ACC112 (cell line): Measurements from ENCODE around the gene ZNF746.

ENCODE experiments used
- H2AFZ ChIP-seq: fragments of 200-600 bp; sonication (generic); one replicate; pipeline ENCODE4 v1.6.0; 2017; ENCODE audit warnings: antibody characterized with exemption, low read length; ENCODE audit not compliant: unreplicated experiment
- H3K27ac ChIP-seq: fragments of 200-600 bp; sonication (generic); 2 replicates; pipeline ENCODE4 v1.5.1; 2014; ENCODE audit warnings: low read depth, mild to moderate bottlenecking, antibody characterized with exemption, low read length, moderate library complexity
- H3K27me3 ChIP-seq: fragments of 200-600 bp; sonication (generic); 2 replicates; pipeline ENCODE4 v1.6.1; 2014; ENCODE audit warnings: mild to moderate bottlenecking, antibody characterized with exemption, low read length, moderate library complexity, mixed read lengths; ENCODE audit not compliant: insufficient read depth
- H3K36me3 ChIP-seq: fragments of 200-600 bp; sonication (generic); 2 replicates; pipeline ENCODE4 v1.6.1; 2016; ENCODE audit warnings: mild to moderate bottlenecking, antibody characterized with exemption, low read length, moderate library complexity, mixed read lengths; ENCODE audit not compliant: insufficient read depth
- H3K4me1 ChIP-seq: fragments of 200-600 bp; sonication (generic); one replicate; pipeline ENCODE4 v1.6.1; 2016; ENCODE audit warnings: low read length, mixed read lengths; ENCODE audit not compliant: insufficient read depth, unreplicated experiment, control insufficient read depth
- H3K4me3 ChIP-seq: fragments of 200-600 bp; sonication (generic); 2 replicates; pipeline ENCODE4 v1.5.1; 2014; ENCODE audit warnings: mild to moderate bottlenecking, low read depth, low read length
- H3K79me2 ChIP-seq: fragments of 200-600 bp; sonication (generic); one replicate; pipeline ENCODE4 v1.6.0; 2016; ENCODE audit warnings: low read length; ENCODE audit not compliant: control insufficient read depth, unreplicated experiment, insufficient read depth

ZNF746 gene

GRCh38 chr7:149497467-149498261 lies at the start of gene ZNF746:
TSS of gene ZNF746 (minus strand) at chr7:149497809. CDS start at chr7:149497536, 273 bp downstream.
- peaks cover 7% of the 10 kb centered on the region; the same call in 1 of the 2 replicates for H3K36me3 ChIP-seq

GRCh38 chr7:149547126-149547525 lies 49.5 kb upstream of the ZNF746 start:
- Histone ChIP-seq H3K27ac (no peak overlapping the region), H3K36me3 (peaks cover 57% of the 10 kb centered on the region), H3K4me3 (no peak overlapping the region)

More at GRCh38 chr7:149497467-149498261, at the start of gene ZNF746:
- Histone ChIP-seq H3K27me3 (0 out of 2 replicates have a peak, but pooled peaks cover 8% of the 10 kb centered on the region), H3K4me1 (peaks cover 15% of the 10 kb centered on the region), H3K27ac (peak within 1 kb of the TSS; percentile 60; the same call in 1 of the 2 replicates), H3K79me2 (peaks cover 28% of the 10 kb centered on the region), H2AFZ (peak within 1 kb of the TSS; percentile 96), H3K4me3 (peak within 1 kb of the TSS; percentile 98)

GRCh38 chr7:149546331-149546730 lies 48.7 kb upstream of the ZNF746 start:
- Histone ChIP-seq H3K79me2 (no peaks in the 10 kb centered on the region), H3K27ac (no peak overlapping the region), H3K36me3 (peaks cover 54% of the 10 kb centered on the region), H3K27me3 (no peaks in the 10 kb centered on the region), H2AFZ (no peak overlapping the region), H3K4me3 (no peak overlapping the region), H3K4me1 (no peaks in the 10 kb centered on the region)

More at GRCh38 chr7:149547126-149547525, 49.5 kb upstream of the ZNF746 start:
- H2AFZ ChIP-seq: no peak overlapping the region
- H3K27me3 ChIP-seq: no peaks in the 10 kb centered on the region
- H3K4me1 ChIP-seq: no peaks in the 10 kb centered on the region
- H3K79me2 ChIP-seq: no peaks in the 10 kb centered on the region

- Histone ChIP-seq H3K27me3 (no peaks in the 10 kb centered on the region), H3K27ac (no peak overlapping the region), H2AFZ (no peak overlapping the region), H3K4me3 (no peak overlapping the region), H3K36me3 (peaks cover 36% of the 10 kb centered on the region), H3K4me1 (no peaks in the 10 kb centered on the region), H3K79me2 (no peaks in the 10 kb centered on the region)
Measured at GRCh38 chr7:149544028-149544427, 46.4 kb upstream of the ZNF746 start.

GRCh38 chr7:149532654-149533053 lies 35.0 kb upstream of the ZNF746 start:
- Histone ChIP-seq H3K36me3 (no peaks in the 10 kb centered on the region), H2AFZ (no peak overlapping the region), H3K4me1 (no peaks in the 10 kb centered on the region), H3K4me3 (no peak overlapping the region), H3K79me2 (no peaks in the 10 kb centered on the region), H3K27me3 (no peaks in the 10 kb centered on the region), H3K27ac (no peak overlapping the region)

GRCh38 chr7:149529136-149529718 lies 31.6 kb upstream of the ZNF746 start:
- no peaks in the 10 kb centered on the region for H3K27me3 ChIP-seq
- no peak overlapping the region for H3K27ac ChIP-seq
- no peak overlapping the region for H2AFZ ChIP-seq
- no peaks in the 10 kb centered on the region for H3K79me2 ChIP-seq
- H3K4me3 ChIP-seq: no peak overlapping the region
- H3K4me1 ChIP-seq: no peaks in the 10 kb centered on the region
- H3K36me3 ChIP-seq: no peaks in the 10 kb centered on the region

GRCh38 chr7:149527414-149527813 lies 29.8 kb upstream of the ZNF746 start:
- no peak overlapping the region for H3K4me3 ChIP-seq
- H3K79me2 ChIP-seq: no peaks in the 10 kb centered on the region
- no peak overlapping the region for H2AFZ ChIP-seq
- H3K27me3 ChIP-seq: no peaks in the 10 kb centered on the region
- no peak overlapping the region for H3K27ac ChIP-seq
- H3K36me3 ChIP-seq: no peaks in the 10 kb centered on the region
- H3K4me1 ChIP-seq: no peaks in the 10 kb centered on the region

GRCh38 chr7:149525280-149525679 lies 27.7 kb upstream of the ZNF746 start:
- Histone ChIP-seq H3K27ac (no peak overlapping the region), H3K27me3 (peaks cover 6% of the 10 kb centered on the region; the same call in 1 of the 2 replicates), H3K79me2 (no peaks in the 10 kb centered on the region), H3K4me3 (no peak overlapping the region), H2AFZ (no peak overlapping the region), H3K36me3 (no peaks in the 10 kb centered on the region), H3K4me1 (no peaks in the 10 kb centered on the region)

GRCh38 chr7:149524394-149524793 lies 26.8 kb upstream of the ZNF746 start:
- Histone ChIP-seq H3K79me2 (no peaks in the 10 kb centered on the region), H3K27me3 (peaks cover 10% of the 10 kb centered on the region; the same call in 1 of the 2 replicates), H3K4me3 (no peak overlapping the region), H3K36me3 (no peaks in the 10 kb centered on the region), H2AFZ (no peak overlapping the region), H3K4me1 (no peaks in the 10 kb centered on the region), H3K27ac (no peak overlapping the region)

GRCh38 chr7:149510248-149510647 lies 12.6 kb upstream of the ZNF746 start:
- no peak overlapping the region for H3K4me3 ChIP-seq
- H3K36me3 ChIP-seq: no peaks in the 10 kb centered on the region
- no peaks in the 10 kb centered on the region for H3K79me2 ChIP-seq
- no peaks in the 10 kb centered on the region for H3K4me1 ChIP-seq
- no peak overlapping the region for H2AFZ ChIP-seq
- peaks cover 12% of the 10 kb centered on the region; the same call in 1 of the 2 replicates for H3K27me3 ChIP-seq
- no peak overlapping the region for H3K27ac ChIP-seq

GRCh38 chr7:149509774-149510173 lies 12.2 kb upstream of the ZNF746 start:
- Histone ChIP-seq H3K27me3 (peaks cover 9% of the 10 kb centered on the region; the same call in 1 of the 2 replicates), H3K27ac (no peak overlapping the region), H3K79me2 (no peaks in the 10 kb centered on the region), H3K4me1 (no peaks in the 10 kb centered on the region), H3K4me3 (no peak overlapping the region), H3K36me3 (no peaks in the 10 kb centered on the region), H2AFZ (no peak overlapping the region)
